ENCODE measurements around the gene ADAMTS14. TPM values are rescaled to one million over a fixed set of nuclear protein-coding genes. Genes with fewer than 3 reads are reported as not detected.

ADAMTS14 gene
- total RNA-seq, 1 experiment from 2014 or later = 1.6 TPM

DNA sequence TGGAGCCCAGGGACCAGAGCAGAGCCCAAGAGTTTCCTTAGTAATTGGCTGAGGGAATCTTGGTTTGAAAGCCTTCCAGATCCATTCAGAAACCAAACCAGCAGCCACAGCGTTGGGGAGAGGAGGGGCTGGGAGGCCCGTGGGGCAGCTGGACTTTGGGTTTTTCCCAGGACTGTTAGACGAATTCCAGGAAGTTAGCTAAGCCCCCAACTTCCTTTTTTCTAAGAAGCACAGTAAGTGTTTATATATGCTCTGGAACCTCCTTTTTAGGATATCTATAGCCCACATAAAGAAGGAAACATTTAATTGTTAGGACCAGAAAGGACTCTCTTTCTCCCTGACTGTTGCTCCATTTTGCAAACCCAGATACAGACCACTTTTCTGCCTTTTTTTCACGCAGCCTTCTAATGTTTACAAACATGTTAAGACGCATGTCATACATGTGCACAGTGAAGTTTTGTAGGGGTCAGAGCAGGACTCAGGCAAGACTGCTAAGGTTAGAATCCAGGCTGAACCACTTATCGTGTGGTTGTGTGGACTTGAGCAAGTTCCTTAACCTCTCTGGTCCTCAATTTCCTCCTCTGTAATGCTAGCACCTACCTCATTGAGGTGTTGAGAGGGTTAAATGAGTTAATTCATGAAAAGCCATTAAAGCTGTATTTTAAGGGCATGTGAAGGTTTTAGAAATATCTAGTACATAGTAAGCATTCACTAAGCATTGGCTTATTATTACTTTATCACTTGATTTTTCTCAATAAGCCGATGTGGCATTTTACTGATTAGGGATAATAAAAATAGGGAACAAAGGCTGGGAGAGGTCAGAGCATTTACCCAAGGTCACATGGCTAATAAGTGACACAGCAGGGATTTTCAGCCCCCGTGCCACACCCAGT lies 70.5 kb downstream of the ADAMTS14 start:
- H3K9ac ChIP-seq (ENCODE audit: extremely low read depth, insufficient read length, low read length) = no peak overlapping the region
- DNase-seq = no peak
- no peak overlapping the region for H2BK5ac ChIP-seq (ENCODE audit: insufficient read length, low read length)
- Mint-ChIP-seq H3K4me3 (no peak overlapping the region), H3K27me3 (ENCODE audit: low read depth) (no peaks in the 10 kb centered on the region; the same call in 1 of the 2 replicates), H3K4me1 (peaks cover 11 to 14% of the 10 kb centered on the region in 2 experiments; a peak in 3 of 4 replicates), H3K36me3 (ENCODE audit: insufficient read depth in 1 of 3, low read depth in 3 of 3) (peaks cover 0 to 9% (median 0%) of the 10 kb centered on the region in 3 experiments; a peak in 3 of 7 replicates), H3K27ac (no peak overlapping the region), H3K9me3 (no peaks in the 10 kb centered on the region)
- no peak overlapping the region for H2AK5ac ChIP-seq (ENCODE audit: insufficient read length, low read length)
- H3K27ac ChIP-seq (ENCODE audit: insufficient read length, low read depth, low read length) = no peak overlapping the region
- H4K20me1 ChIP-seq (ENCODE audit: control insufficient read depth, insufficient read depth, insufficient read length) = no peaks in the 10 kb centered on the region
- no peak overlapping the region for H3K4me2 ChIP-seq (ENCODE audit: insufficient read depth, insufficient read length, low read length)
- no peak overlapping the region for H3K18ac ChIP-seq (ENCODE audit: insufficient read length, low read depth, low read length)
- no peak overlapping the region for H4K91ac ChIP-seq (ENCODE audit: insufficient read length, low read depth, low read length)
- no peak overlapping the region for H4K5ac ChIP-seq (ENCODE audit: insufficient read length, low read depth, low read length)
- H3K4me1 ChIP-seq (ENCODE audit: insufficient read depth, low read length) = no peaks in the 10 kb centered on the region; the same call in 1 of the 2 replicates
- H3K23ac ChIP-seq (ENCODE audit: insufficient read length, low read depth, low read length) = no peak overlapping the region
- TF ChIP-seq, protein P1, sequence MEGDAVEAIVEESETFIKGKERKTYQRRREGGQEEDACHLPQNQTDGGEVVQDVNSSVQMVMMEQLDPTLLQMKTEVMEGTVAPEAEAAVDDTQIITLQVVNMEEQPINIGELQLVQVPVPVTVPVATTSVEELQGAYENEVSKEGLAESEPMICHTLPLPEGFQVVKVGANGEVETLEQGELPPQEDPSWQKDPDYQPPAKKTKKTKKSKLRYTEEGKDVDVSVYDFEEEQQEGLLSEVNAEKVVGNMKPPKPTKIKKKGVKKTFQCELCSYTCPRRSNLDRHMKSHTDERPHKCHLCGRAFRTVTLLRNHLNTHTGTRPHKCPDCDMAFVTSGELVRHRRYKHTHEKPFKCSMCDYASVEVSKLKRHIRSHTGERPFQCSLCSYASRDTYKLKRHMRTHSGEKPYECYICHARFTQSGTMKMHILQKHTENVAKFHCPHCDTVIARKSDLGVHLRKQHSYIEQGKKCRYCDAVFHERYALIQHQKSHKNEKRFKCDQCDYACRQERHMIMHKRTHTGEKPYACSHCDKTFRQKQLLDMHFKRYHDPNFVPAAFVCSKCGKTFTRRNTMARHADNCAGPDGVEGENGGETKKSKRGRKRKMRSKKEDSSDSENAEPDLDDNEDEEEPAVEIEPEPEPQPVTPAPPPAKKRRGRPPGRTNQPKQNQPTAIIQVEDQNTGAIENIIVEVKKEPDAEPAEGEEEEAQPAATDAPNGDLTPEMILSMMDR (conservative IDR thresholded peaks at IDR 0.05) = no peak
- H3K9me3 ChIP-seq (ENCODE audit: control insufficient read depth, low read depth, low read length) = no peaks in the 10 kb centered on the region
- no peak overlapping the region for H4K8ac ChIP-seq (replicated peaks; ENCODE audit: insufficient read length, low read depth, low read length)
- no peaks in the 10 kb centered on the region for H3K27me3 ChIP-seq (ENCODE audit: insufficient read depth, low read length)
- no peaks in the 10 kb centered on the region for H3K79me2 ChIP-seq (ENCODE audit: insufficient read depth, low read length)
- no peak overlapping the region for H2BK12ac ChIP-seq (ENCODE audit: insufficient read length, low read depth, low read length)
- H2AFZ ChIP-seq (ENCODE audit: low read length) = no peak overlapping the region
- no peaks in the 10 kb centered on the region for H3K23me2 ChIP-seq (ENCODE audit: insufficient read length, low read depth, low read length, poor library complexity, severe bottlenecking)
- H3T11ph ChIP-seq (ENCODE audit: low read length) = no peak overlapping the region
- H2BK20ac ChIP-seq (ENCODE audit: low read depth, low read length, poor library complexity, severe bottlenecking) = no peak overlapping the region
- no peak overlapping the region for H3K4ac ChIP-seq (ENCODE audit: low read depth, low read length)
- no peak overlapping the region for H2BK15ac ChIP-seq (ENCODE audit: low read depth, low read length)
- H2BK120ac ChIP-seq (ENCODE audit: low read depth, low read length, poor library complexity, severe bottlenecking) = no peak overlapping the region
- no peak overlapping the region for H3K14ac ChIP-seq (ENCODE audit: insufficient read depth, low read length)
- no CpG with 5 or more reads among the region's 8 CpGs for WGBS (ENCODE audit: extremely low coverage, insufficient read length, low lambda C conversion rate)
- no peak overlapping the region for H3K56ac ChIP-seq (ENCODE audit: insufficient read length, low read depth, low read length)
- H3K79me1 ChIP-seq (ENCODE audit: insufficient read depth, low read depth, low read length, poor library complexity, severe bottlenecking) = no peaks in the 10 kb centered on the region
